NCI-H1092 (cell line): ENCODE measurements around the gene RBM44.

Experiments
- DNase-seq: peaks from one replicate; lab custom pipeline; 2025; lab: John Stamatoyannopoulos, UW

Gene RBM44

GRCh38 chr2:237886685-237887481 lies 88.3 kb downstream of the RBM44 start:
- no peak for DNase-seq

- DNase-seq: no peak
Measured at GRCh38 chr2:237888389-237888788, 89.8 kb downstream of the RBM44 start.

- DNase-seq: no peak
Measured at GRCh38 chr2:237889016-237889415, 90.4 kb downstream of the RBM44 start.

GRCh38 chr2:237889811-237890210 lies 91.2 kb downstream of the RBM44 start:
- no peak for DNase-seq
